ENCODE results near the gene CA12.

CA12 gene

DNA sequence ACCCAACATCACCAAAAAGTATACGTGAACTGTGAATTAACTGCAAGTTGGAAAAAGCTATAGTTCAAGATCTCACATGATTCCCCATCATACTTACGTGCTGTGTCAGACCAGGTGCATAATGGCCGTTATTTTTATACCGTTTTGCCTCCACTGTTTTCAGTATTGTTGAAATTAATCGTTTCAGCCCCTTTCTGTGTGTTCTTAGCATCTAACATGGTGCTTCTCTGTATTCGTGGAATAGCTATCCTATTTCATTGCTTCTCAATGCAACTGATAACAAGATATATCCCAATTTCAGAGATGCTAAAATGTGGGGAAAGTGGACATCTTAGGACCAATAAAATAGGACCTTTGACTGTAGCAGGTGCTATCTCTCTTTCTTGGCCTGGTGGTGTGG is 13.7 kb downstream of the CA12 start:
- Histone ChIP-seq H3K4me3 (ENCODE audit: low read depth, low read length) (no peak overlapping the region), H3K4me1 (no peaks in the 10 kb centered on the region; the same call in 1 of the 2 replicates), H3K9me3 (no peaks in the 10 kb centered on the region), H3K27me3 (peaks cover 34% of the 10 kb centered on the region), H3K36me3 (no peaks in the 10 kb centered on the region)
- TF ChIP-seq, protein P1, sequence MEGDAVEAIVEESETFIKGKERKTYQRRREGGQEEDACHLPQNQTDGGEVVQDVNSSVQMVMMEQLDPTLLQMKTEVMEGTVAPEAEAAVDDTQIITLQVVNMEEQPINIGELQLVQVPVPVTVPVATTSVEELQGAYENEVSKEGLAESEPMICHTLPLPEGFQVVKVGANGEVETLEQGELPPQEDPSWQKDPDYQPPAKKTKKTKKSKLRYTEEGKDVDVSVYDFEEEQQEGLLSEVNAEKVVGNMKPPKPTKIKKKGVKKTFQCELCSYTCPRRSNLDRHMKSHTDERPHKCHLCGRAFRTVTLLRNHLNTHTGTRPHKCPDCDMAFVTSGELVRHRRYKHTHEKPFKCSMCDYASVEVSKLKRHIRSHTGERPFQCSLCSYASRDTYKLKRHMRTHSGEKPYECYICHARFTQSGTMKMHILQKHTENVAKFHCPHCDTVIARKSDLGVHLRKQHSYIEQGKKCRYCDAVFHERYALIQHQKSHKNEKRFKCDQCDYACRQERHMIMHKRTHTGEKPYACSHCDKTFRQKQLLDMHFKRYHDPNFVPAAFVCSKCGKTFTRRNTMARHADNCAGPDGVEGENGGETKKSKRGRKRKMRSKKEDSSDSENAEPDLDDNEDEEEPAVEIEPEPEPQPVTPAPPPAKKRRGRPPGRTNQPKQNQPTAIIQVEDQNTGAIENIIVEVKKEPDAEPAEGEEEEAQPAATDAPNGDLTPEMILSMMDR (IDR thresholded peaks at IDR 0.05; ENCODE audit: low read depth, low read length) = no peak
- no peak for DNase-seq

DNA sequence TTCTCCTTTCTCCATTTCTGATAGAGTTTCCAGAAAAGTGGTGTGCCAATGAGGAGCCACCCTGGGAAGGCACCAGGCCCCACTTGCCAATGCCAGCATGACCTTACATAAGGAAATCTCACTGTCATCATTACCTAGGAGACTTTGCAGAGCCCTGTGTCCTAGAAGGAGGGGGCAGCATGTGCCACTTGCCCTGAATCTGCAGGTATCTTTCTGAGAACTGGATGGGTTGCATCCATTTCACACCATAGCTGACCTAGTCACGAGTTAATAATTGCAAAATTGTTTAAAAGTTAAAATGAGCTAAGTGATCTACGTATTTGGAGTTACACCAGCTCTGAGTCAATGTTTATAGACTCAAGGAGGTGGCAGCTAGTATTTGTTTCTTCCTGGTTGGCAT is 14.3 kb downstream of the CA12 start:
- DNase-seq = no peak
- TF ChIP-seq, protein P1 (IDR thresholded peaks at IDR 0.05; ENCODE audit: low read depth, low read length) = no peak
- Histone ChIP-seq H3K9me3 (no peaks in the 10 kb centered on the region), H3K4me1 (peaks cover 4% of the 10 kb centered on the region; the same call in 1 of the 2 replicates), H3K27me3 (peaks cover 39% of the 10 kb centered on the region), H3K4me3 (ENCODE audit: low read depth, low read length) (no peak overlapping the region), H3K36me3 (no peaks in the 10 kb centered on the region)

DNA sequence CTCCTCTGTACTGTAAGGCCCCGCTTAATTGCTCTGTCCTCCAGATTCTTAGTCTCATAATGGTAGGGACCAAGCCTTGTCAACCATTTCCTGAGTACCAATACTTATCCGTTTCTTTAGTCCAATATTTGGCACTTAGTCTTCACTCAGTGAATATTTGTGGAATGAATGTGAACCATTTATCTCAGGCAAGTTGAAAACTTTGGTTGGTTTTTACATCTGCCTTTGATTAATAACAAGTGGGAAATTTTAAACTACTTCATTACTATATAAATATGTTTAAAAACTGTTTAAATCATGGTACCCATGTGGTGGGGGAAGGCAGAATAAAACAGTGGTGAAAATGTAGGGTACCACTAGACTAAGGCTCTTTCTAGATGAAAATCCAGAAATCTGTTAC is 15.2 kb downstream of the CA12 start:
- Histone ChIP-seq H3K36me3 (no peaks in the 10 kb centered on the region), H3K9me3 (no peaks in the 10 kb centered on the region), H3K27me3 (peaks cover 43% of the 10 kb centered on the region), H3K4me1 (peaks cover 6% of the 10 kb centered on the region), H3K4me3 (ENCODE audit: low read depth, low read length) (no peak overlapping the region)
- no peak for DNase-seq
- TF ChIP-seq, protein P1 (IDR thresholded peaks at IDR 0.05; ENCODE audit: low read depth, low read length) = no peak

DNA sequence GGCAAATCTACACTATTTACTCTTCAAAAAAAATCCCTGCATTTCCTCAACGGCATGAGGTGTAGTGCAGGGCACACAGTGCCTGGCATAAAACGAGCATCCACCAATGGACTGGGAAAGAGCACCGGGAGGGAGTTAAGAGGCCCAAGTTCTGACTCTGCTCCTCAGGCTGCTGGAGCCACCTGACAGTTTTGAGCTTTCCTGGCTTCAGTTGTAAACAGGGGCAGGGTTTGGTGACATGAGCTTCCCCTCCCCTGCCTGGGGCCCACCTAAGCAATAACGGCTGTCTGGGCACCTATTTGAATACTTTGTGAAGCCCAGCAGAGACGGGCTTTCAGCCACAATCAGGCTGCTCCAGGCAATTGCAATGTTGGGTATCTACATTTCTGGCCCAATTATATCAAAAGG is 16.4 kb downstream of the CA12 start:
- Histone ChIP-seq H3K36me3 (no peaks in the 10 kb centered on the region), H3K9me3 (no peaks in the 10 kb centered on the region), H3K4me3 (ENCODE audit: low read depth, low read length) (no peak overlapping the region), H3K4me1 (peaks cover 6% of the 10 kb centered on the region), H3K27me3 (peaks cover 55% of the 10 kb centered on the region)
- TF ChIP-seq, protein P1 (IDR thresholded peaks at IDR 0.05; ENCODE audit: low read depth, low read length) = no peak
- DNase-seq = no peak

DNA sequence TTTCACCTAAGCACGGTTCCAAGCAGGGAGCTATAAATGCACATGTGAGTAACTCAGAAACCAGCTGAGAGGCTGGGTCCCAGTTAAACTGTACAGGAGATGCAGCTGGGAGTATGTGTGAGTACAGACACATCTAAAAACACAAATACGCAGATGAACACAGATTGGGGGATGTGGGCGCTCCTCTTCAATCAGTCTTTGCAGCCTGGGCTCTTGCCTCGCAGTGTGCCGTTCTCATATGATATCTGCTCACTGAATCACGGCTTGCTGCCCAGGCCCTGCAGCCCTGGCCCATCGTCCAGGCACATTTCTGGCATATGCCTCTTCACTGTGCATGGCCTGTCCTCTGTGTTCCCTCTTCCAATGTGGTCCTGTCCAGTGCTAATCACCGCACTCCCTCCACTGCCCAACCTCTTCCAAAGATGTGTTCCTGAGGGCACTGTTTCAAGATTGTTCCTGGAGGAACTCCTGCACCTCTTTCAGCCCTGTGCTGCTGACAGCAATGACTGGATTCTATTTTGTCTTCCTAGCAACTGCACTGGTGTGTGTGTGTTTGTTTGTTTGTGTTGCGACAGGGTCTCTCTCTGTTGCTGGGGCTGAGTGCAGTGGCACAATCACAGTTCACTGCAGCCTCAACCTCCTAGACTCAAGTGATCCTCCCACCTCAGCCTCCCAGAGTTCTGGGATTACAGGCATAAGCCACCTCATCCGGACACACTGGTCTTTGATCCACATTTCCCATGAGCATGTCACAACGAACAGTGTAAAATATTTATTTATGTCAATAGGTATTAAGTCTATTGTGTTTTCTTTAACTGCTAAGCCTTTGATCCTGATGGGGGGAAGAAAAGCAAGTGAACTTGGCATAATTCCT is 17.0 kb downstream of the CA12 start:
- no peak overlapping the region for H3K4me3 ChIP-seq (ENCODE audit: low read depth, low read length)
- TF ChIP-seq, protein P1 (IDR thresholded peaks at IDR 0.05; ENCODE audit: low read depth, low read length) = no peak

DNA sequence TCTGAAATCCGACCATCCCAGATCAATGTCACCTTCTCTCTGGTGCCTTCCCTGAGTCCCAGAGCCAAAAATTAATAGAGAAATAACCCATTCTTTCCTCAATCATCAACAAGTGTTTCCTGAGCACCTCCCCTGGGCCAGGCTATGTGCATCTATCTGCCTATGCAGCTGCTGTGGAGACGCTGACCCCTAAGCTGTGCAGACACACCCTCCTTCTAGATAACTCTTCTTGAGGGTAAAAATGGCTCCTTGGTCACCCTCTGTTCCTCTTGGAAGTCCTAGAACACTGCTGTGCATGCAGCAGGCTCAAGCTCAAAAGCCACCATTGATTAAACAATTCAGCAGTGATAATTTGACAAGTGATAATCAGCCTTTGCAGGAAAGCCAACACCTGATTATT is 18.4 kb downstream of the CA12 start:
- peaks cover 6% of the 10 kb centered on the region for H3K4me1 ChIP-seq
- H3K27me3 ChIP-seq = peaks cover 75% of the 10 kb centered on the region
- H3K4me3 ChIP-seq (ENCODE audit: low read depth, low read length) = no peak overlapping the region
- no peaks in the 10 kb centered on the region for H3K36me3 ChIP-seq
- no peaks in the 10 kb centered on the region for H3K9me3 ChIP-seq
- no peak for DNase-seq
- TF ChIP-seq, protein P1 (IDR thresholded peaks at IDR 0.05; ENCODE audit: low read depth, low read length) = no peak

More for the DNA sequence above, 17.0 kb downstream of the CA12 start:
- H3K9me3 ChIP-seq = no peaks in the 10 kb centered on the region
- peaks cover 6% of the 10 kb centered on the region for H3K4me1 ChIP-seq
- no peak for DNase-seq
- H3K36me3 ChIP-seq = no peaks in the 10 kb centered on the region
- peaks cover 61% of the 10 kb centered on the region for H3K27me3 ChIP-seq
